Neural cell (in vitro differentiated cells): ENCODE results near the gene KNL1.

Source experiments
- POLR2AphosphoS5 ChIP-seq: IDR thresholded peaks from 2 replicates; pipeline ENCODE4 v1.6.1; 2012
- TF ChIP-seq, protein P1 (sequence below): fragments of 450-650 bp; IDR thresholded peaks from 2 replicates; pipeline ENCODE4 v1.5.1; 2014; ENCODE audit warnings: antibody characterized with exemption, mild to moderate bottlenecking, moderate library complexity; ENCODE audit not compliant: poor library complexity, severe bottlenecking

DNA sequence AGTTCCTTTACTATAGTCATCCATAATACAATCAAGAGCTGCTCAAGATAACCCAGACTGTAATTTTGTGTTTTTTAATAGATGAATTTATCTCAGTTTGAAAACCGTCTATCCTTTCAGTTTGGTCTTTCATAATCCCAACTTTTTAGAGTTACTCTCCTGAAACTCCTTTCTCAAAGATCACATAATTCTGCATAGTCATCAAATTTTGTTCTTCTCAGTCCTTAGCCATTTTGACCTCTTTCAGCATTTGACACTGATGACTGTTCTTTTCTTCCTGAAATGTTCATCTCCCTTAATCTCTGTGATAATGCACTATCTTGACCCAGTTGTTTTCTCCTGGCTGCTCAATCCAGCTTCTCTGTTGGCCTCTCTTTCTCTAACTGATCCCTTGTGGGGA is 53.5 kb downstream of the KNL1 start:
- TF ChIP-seq, protein P1, sequence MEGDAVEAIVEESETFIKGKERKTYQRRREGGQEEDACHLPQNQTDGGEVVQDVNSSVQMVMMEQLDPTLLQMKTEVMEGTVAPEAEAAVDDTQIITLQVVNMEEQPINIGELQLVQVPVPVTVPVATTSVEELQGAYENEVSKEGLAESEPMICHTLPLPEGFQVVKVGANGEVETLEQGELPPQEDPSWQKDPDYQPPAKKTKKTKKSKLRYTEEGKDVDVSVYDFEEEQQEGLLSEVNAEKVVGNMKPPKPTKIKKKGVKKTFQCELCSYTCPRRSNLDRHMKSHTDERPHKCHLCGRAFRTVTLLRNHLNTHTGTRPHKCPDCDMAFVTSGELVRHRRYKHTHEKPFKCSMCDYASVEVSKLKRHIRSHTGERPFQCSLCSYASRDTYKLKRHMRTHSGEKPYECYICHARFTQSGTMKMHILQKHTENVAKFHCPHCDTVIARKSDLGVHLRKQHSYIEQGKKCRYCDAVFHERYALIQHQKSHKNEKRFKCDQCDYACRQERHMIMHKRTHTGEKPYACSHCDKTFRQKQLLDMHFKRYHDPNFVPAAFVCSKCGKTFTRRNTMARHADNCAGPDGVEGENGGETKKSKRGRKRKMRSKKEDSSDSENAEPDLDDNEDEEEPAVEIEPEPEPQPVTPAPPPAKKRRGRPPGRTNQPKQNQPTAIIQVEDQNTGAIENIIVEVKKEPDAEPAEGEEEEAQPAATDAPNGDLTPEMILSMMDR = no peak
- TF ChIP-seq POLR2AphosphoS5 = no peak
